GM21786 (cell line): Measurements from ENCODE around the gene SULT1C3.

Experiments
- ATAC-seq: cut with Tn5 transposase; IDR thresholded peaks from one replicate; pipeline ENCODE4 v1.9.1; 2021; ENCODE audit not compliant: unreplicated experiment

SULT1C3 gene

DNA sequence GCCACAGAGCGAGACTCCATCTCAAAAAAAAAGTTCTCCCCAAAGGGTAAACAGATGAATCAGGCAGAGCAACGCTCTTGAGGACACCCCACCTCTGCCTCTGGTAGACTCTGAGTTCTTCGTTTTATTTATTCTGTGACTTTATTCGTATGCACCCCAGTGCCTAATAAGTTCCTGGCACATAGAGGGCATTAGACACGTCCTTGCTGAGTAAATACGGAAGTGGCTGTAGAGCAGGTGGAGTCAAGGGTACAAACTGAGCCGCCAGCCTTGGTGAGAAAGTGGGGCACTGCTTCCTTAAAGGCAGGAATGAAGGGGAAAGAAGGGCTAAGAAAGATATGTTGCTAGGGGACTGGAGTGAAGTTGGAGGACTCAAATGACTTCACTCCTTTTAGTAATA lies 61.8 kb downstream of the SULT1C3 start:
- ATAC-seq, result no peak

GRCh38 chr2:108304975-108305374 lies 65.2 kb downstream of the SULT1C3 start:
- peak; percentile 73 for ATAC-seq

DNA sequence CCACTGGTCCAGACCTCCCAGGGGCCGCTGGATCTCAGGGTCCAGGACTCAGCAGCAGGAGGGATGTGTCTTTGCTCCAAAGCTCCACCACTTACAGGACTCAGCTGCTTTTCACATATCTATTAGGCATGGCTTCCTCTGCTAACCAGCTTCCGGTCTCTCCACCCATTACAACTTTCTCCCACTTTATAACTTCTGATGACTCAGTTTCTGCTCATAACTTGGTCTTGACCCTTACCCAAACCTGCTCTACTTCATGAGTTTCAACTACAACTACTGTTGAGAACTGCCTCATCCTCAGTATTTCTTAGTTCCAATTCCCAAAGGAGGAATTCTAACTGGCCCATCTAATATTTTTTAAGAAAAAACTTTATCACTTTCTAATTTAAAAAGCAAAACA lies 66.1 kb downstream of the SULT1C3 start:
- ATAC-seq, result no peak

DNA sequence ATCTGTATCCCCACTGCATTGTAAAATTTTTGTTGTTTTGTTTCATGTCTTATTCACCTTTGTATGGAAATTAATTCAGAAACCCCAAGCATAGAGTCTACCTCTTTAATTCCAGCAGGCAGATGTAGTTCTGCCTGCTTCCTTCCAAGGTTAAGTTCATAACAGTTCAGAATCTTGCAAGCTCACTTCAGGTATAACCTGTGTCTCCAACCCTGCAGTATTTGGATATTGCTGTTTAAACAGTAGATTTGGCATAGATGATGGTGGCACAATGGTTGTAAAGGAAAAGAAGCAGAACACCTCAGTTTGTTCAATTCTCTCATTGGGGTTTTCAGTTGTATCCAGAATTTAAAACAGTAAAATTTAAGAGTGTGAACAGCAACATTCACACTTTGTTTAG lies 70.1 kb downstream of the SULT1C3 start:
- no peak for ATAC-seq
